ENCODE data around the gene SARM1. TPM values are rescaled to one million over a fixed set of nuclear protein-coding genes. Genes with fewer than 3 reads are reported as not detected.

The SARM1 gene
- total RNA-seq, 1 donor from 2014 or later: 12.0 TPM

DNA sequence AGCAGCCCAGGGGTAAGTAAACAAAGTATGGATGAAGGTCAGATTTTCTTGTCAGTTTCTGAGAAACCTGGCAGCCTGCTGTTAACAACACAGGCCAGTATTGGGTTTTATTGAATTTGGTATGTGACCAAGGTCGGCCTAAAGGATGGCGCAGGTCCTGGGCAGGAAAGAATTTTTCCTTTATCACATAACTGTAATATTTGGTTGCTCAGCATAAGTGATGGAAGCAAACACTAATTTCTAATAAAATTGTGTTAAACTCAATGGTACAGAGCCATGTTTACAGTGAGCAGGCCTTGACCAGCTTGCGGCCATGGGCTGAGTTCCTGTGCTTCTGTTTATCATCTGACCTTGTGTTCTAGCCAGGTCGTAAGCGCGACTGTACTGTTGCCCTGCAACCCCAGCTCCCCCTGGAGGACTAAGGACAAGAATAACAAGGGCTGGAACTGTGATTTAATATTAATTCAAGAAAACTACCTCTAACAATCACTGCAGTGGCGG lies 24.7 kb upstream of the SARM1 start:
- DNase-seq (ENCODE audit: low read depth): no peak
- Histone ChIP-seq H3K27me3 (ENCODE audit: control insufficient read depth, insufficient read depth, low read length) (no peaks in the 10 kb centered on the region), H3K4me3 (ENCODE audit: low read depth, low read length) (no peak overlapping the region), H3K36me3 (ENCODE audit: control insufficient read depth, insufficient read depth, low read length) (peaks cover 6% of the 10 kb centered on the region)
- TF ChIP-seq, protein P1, sequence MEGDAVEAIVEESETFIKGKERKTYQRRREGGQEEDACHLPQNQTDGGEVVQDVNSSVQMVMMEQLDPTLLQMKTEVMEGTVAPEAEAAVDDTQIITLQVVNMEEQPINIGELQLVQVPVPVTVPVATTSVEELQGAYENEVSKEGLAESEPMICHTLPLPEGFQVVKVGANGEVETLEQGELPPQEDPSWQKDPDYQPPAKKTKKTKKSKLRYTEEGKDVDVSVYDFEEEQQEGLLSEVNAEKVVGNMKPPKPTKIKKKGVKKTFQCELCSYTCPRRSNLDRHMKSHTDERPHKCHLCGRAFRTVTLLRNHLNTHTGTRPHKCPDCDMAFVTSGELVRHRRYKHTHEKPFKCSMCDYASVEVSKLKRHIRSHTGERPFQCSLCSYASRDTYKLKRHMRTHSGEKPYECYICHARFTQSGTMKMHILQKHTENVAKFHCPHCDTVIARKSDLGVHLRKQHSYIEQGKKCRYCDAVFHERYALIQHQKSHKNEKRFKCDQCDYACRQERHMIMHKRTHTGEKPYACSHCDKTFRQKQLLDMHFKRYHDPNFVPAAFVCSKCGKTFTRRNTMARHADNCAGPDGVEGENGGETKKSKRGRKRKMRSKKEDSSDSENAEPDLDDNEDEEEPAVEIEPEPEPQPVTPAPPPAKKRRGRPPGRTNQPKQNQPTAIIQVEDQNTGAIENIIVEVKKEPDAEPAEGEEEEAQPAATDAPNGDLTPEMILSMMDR (IDR thresholded peaks at IDR 0.05; ENCODE audit: insufficient read depth, low read length, poor library complexity, severe bottlenecking): peak; percentile 19

DNA sequence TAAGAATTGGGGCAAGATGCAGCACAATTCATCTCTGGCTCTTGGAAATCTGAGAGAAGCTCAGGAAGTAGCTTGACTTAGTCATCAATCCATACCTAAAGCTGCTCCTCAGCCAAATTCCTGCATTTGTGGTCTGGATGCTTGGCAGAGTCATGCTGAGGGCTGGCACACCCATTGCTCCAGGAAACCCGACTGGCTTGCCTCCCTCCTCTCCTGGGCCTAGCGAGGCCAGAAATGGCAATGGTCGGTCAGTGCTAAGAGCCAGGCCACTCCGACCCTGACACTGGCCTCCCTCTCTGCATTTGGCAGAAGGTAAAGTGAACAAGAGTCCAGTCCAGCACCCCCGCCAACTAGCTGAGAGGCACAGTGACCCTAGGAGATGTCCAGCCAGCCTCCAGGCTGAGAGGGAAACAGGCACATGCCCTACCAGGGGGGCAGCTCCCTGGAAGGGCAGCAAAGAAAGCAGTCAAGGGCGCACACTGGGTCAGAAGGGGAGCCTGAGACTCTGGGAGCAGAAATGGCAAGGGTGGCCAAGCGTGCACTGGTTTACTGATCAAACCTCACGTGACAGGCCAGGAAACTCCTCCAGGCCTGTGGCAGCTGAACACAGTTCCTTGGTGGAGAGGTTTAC lies 24.1 kb upstream of the SARM1 start:
- no peaks in the 10 kb centered on the region for H3K27me3 ChIP-seq (ENCODE audit: control insufficient read depth, insufficient read depth, low read length)
- DNase-seq (ENCODE audit: low read depth): peak; percentile 80
- H3K36me3 ChIP-seq (ENCODE audit: control insufficient read depth, insufficient read depth, low read length): peaks cover 6% of the 10 kb centered on the region
- TF ChIP-seq, protein P1 (IDR thresholded peaks at IDR 0.05; ENCODE audit: insufficient read depth, low read length, poor library complexity, severe bottlenecking): no peak
- H3K4me3 ChIP-seq (ENCODE audit: low read depth, low read length): no peak overlapping the region

DNA sequence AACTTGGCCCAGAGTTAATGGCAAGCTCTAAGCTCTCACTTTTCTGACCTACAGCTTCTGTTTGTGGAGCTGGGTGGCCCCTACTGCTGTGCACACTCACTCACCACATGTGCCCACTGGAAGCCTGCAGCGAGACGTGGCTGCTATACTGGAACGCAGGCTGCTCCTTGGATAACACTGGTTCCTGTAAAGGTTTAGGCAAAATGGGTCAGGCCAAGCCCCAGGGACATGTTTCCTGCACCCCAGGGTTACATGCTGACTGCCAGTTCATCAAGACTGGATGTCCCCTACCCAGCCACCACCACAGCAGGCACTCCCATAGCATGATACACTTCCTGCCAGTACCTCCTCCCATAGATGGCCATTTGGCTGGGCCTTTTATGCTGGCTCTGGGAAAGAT lies 22.5 kb upstream of the SARM1 start:
- peaks cover 6% of the 10 kb centered on the region for H3K36me3 ChIP-seq (ENCODE audit: control insufficient read depth, insufficient read depth, low read length)
- TF ChIP-seq, protein P1 (IDR thresholded peaks at IDR 0.05; ENCODE audit: insufficient read depth, low read length, poor library complexity, severe bottlenecking): no peak
- DNase-seq (ENCODE audit: low read depth): no peak
- no peak overlapping the region for H3K4me3 ChIP-seq (ENCODE audit: low read depth, low read length)
- H3K27me3 ChIP-seq (ENCODE audit: control insufficient read depth, insufficient read depth, low read length): no peaks in the 10 kb centered on the region

DNA sequence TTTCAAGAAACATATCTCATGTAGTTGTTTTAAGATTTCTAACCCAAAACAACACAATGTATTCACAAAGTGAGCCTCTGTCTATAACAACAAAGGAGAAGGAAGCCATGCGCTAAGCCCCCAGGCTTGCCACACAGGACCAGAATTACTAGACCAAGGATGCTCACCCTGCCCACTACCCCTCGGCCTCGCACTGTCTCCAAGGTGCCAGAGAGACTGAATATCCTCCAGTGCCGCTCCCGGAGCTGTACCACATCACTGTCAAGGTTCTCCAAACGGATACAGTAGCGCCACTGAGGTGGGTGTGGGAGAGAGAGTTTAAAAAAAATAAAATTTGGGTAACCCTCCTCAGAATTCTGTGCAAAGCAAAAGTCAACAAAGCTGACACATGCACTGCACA lies 21.2 kb upstream of the SARM1 start:
- H3K27me3 ChIP-seq (ENCODE audit: control insufficient read depth, insufficient read depth, low read length): no peaks in the 10 kb centered on the region
- TF ChIP-seq, protein P1 (IDR thresholded peaks at IDR 0.05; ENCODE audit: insufficient read depth, low read length, poor library complexity, severe bottlenecking): no peak
- no peak overlapping the region for H3K4me3 ChIP-seq (ENCODE audit: low read depth, low read length)
- DNase-seq (ENCODE audit: low read depth): no peak
- peaks cover 6% of the 10 kb centered on the region for H3K36me3 ChIP-seq (ENCODE audit: control insufficient read depth, insufficient read depth, low read length)

DNA sequence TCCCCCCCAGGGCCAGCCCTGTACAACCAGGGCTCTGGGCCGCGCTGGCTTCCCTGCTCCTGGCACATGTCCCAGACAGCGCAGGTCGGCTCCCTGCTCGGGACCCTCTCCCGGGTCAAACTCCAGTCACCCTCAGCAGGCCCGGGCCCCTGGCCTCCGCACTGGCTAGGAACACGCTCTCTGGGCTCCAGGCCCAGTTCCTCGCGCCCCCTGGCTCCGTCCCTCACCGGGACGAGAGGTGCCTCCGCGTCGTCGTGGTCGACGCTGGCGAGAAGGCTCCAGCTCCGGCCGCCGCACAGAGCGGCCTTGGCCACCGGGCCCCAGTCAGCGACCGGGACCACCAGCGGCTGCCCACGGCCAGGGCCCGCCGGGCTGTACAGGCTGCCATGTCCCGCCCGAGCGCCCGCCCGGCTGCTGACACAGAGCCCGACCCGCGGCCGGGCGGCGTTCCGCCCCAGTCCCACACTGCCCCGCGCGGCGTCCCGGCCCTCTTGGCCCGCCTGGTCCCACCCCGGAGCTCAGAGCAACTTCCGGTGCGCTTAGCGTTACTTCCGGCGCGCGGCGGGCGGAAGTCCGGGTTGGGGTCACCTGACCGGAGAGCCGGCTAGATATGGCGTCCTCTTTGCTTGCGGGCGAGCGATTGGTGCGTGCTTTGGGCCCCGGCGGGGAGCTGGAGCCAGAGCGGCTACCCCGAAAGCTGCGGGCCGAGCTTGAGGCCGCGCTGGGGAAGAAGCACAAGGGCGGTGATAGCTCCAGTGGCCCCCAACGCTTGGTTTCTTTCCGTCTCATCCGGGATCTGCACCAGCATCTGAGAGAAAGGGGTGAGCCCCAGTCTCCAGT lies 14.2 kb upstream of the SARM1 start, which contains the start of gene POLDIP2:
POLDIP2 (minus strand) TSS at position 467 of the 840 bp plus-strand sequence; CDS start at position 388, 79 bp downstream.
- peak; percentile 71 for DNase-seq (ENCODE audit: low read depth)
- Histone ChIP-seq H3K27me3 (ENCODE audit: control insufficient read depth, insufficient read depth, low read length) (no peaks in the 10 kb centered on the region), H3K36me3 (ENCODE audit: control insufficient read depth, insufficient read depth, low read length) (no peaks in the 10 kb centered on the region), H3K4me3 (ENCODE audit: low read depth, low read length) (peak within 1 kb of the TSS; percentile 98)
- TF ChIP-seq, protein P1 (IDR thresholded peaks at IDR 0.05; ENCODE audit: insufficient read depth, low read length, poor library complexity, severe bottlenecking): no peak
